B cell (primary cell): ENCODE results near the gene ANKRD10.

ENCODE experiments used
- EZH2 ChIP-seq: IDR thresholded peaks from 2 replicates; pipeline ENCODE4 v1.6.1; 2012; ENCODE audit warnings: borderline replicate concordance, low read depth, mild to moderate bottlenecking, moderate library complexity, low read length; ENCODE audit not compliant: insufficient read depth, poor library complexity, severe bottlenecking
- TF ChIP-seq, protein P1 (sequence below): fragments of 200-600 bp; IDR thresholded peaks from one replicate; pipeline ENCODE4 v1.8.0; 2022; ENCODE audit warnings: antibody characterized with exemption, mild to moderate bottlenecking

DNA sequence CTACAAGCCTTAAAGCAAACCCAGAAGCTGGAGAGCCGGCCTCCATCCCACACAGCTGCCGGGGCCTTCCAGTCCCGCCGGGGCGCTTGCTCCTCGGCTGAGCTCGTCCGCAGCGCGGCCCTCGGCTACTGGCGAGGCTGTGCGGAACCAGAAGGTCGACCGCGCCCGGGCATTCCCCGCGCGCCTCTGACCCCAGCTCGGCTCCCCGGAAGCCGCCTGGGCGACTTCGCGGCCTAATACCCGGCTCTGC, 863 bp downstream of the ANKRD10 start:
- TF ChIP-seq, protein P1, sequence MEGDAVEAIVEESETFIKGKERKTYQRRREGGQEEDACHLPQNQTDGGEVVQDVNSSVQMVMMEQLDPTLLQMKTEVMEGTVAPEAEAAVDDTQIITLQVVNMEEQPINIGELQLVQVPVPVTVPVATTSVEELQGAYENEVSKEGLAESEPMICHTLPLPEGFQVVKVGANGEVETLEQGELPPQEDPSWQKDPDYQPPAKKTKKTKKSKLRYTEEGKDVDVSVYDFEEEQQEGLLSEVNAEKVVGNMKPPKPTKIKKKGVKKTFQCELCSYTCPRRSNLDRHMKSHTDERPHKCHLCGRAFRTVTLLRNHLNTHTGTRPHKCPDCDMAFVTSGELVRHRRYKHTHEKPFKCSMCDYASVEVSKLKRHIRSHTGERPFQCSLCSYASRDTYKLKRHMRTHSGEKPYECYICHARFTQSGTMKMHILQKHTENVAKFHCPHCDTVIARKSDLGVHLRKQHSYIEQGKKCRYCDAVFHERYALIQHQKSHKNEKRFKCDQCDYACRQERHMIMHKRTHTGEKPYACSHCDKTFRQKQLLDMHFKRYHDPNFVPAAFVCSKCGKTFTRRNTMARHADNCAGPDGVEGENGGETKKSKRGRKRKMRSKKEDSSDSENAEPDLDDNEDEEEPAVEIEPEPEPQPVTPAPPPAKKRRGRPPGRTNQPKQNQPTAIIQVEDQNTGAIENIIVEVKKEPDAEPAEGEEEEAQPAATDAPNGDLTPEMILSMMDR: no peak
- no peak for TF ChIP-seq EZH2
